ENCODE measurements around the gene KDF1.

DNA sequence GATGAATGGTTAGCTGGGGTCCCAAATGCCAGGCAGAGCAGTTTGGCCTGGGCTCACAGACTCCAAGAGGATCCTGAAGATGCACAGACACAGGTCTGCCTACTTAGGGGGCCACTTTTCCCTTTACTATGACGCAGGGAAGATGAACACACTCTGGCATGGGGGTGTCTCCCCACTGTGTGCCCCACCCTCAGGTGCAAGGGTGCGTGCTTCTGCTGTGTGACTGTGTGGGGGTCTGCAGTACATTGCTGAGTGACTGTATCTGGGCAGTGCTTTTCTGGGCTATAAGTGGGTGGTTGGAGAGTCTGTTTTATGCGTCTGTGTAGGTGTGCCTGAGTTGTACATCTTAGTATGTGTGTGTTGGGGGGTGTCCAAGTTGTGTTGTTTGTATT is 50.3 kb downstream of the KDF1 start:
- TF ChIP-seq SP140L (CRISPR knock-in tag; IDR thresholded peaks at IDR 0.05; ENCODE audit: borderline replicate concordance) (no peak), ZNF616 (CRISPR knock-in tag; IDR thresholded peaks at IDR 0.05; ENCODE audit: low read depth) (no peak), CEBPB (IDR thresholded peaks at IDR 0.05; ENCODE audit: borderline replicate concordance, low read depth, low read length) (no peak), SMAD3 (CRISPR knock-in tag; IDR thresholded peaks at IDR 0.05) (no peak), TCF12 (IDR thresholded peaks at IDR 0.05) (no peak), TCF12 (CRISPR knock-in tag; IDR thresholded peaks at IDR 0.05) (no peak), ZNF629 (CRISPR knock-in tag; conservative IDR thresholded peaks at IDR 0.05) (no peak)
- TF ChIP-seq, protein P1, sequence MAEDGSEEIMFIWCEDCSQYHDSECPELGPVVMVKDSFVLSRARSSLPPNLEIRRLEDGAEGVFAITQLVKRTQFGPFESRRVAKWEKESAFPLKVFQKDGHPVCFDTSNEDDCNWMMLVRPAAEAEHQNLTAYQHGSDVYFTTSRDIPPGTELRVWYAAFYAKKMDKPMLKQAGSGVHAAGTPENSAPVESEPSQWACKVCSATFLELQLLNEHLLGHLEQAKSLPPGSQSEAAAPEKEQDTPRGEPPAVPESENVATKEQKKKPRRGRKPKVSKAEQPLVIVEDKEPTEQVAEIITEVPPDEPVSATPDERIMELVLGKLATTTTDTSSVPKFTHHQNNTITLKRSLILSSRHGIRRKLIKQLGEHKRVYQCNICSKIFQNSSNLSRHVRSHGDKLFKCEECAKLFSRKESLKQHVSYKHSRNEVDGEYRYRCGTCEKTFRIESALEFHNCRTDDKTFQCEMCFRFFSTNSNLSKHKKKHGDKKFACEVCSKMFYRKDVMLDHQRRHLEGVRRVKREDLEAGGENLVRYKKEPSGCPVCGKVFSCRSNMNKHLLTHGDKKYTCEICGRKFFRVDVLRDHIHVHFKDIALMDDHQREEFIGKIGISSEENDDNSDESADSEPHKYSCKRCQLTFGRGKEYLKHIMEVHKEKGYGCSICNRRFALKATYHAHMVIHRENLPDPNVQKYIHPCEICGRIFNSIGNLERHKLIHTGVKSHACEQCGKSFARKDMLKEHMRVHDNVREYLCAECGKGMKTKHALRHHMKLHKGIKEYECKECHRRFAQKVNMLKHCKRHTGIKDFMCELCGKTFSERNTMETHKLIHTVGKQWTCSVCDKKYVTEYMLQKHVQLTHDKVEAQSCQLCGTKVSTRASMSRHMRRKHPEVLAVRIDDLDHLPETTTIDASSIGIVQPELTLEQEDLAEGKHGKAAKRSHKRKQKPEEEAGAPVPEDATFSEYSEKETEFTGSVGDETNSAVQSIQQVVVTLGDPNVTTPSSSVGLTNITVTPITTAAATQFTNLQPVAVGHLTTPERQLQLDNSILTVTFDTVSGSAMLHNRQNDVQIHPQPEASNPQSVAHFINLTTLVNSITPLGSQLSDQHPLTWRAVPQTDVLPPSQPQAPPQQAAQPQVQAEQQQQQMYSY (CRISPR knock-in tag; IDR thresholded peaks at IDR 0.05) = no peak
